ENCODE results near the gene FHIP2A. TPM values are rescaled to one million over a fixed set of nuclear protein-coding genes. Genes with fewer than 3 reads are reported as not detected.
A peak's percentile ranks its signal among the peaks of the same experiment; 100 is the strongest.
"Not testable (repeated sequence)": the region's sequence is repeated elsewhere in the genome, so short reads cannot be mapped to it uniquely, and the experiment has no call there.

Gene FHIP2A
- total RNA-seq (10 to 100 TPM; 25.2 to 40.3 (median 33.4) TPM), polyA plus RNA-seq (10 to 100 TPM; 11.9 to 20.7 TPM)
- long read RNA-seq, donor 1, full-length matches to known transcripts: 5 of 12 reads
- long read RNA-seq, donor 1, partial matches to known transcripts: 5 of 12 reads
- long read RNA-seq, donor 1, other reads (novel, unspliced or antisense): 2 of 12 reads
- long read RNA-seq, donor 2, full-length matches to known transcripts: 3 of 3 reads
- long read RNA-seq, donor 2, partial matches to known transcripts: 0 of 3 reads
- long read RNA-seq, donor 2, other reads (novel, unspliced or antisense): 0 of 3 reads
- long read RNA-seq, donor 3, full-length matches to known transcripts: 54 of 62 reads
- long read RNA-seq, donor 3, partial matches to known transcripts: 3 of 62 reads
- long read RNA-seq, donor 3, other reads (novel, unspliced or antisense): 5 of 62 reads

- Histone ChIP-seq H3K36me3 (no peaks in the 10 kb centered on the region), H3K4me1 (ENCODE audit: insufficient read depth) (peaks cover 6% of the 10 kb centered on the region), H3K27me3 (no peaks in the 10 kb centered on the region), H3K4me3 (peak within 1 kb of the TSS; percentile 78), H3K9me3 (no peaks in the 10 kb centered on the region), H3K27ac (peak within 1 kb of the TSS; percentile 97 to 99)
- 1 to 2% (median 2%) methylated on average over 28 to 59 of the region's 59 CpGs for WGBS, 3 donors
- intact Hi-C loops (cut with DNase I): no loop called here
- peak; percentile 75 to 88 (median 79) for DNase-seq
- TF ChIP-seq POLR2A (IDR thresholded peaks at IDR 0.05) (peak; percentile 66), CTCF (IDR thresholded peaks at IDR 0.05) (peak in 2 of 3 donors; percentile 78 to 82), EP300 (IDR thresholded peaks at IDR 0.05) (no peak)
Observed at GRCh38 chr10:114821293-114821914, at the start of gene FHIP2A. Gene FHIP2A, plus strand, starts transcription at chr10:114821780. Its CDS starts 299 bp downstream, at chr10:114822079.

- Histone ChIP-seq H3K9me3 (no peaks in the 10 kb centered on the region), H3K27me3 (no peaks in the 10 kb centered on the region), H3K4me1 (ENCODE audit: insufficient read depth) (no peaks in the 10 kb centered on the region), H3K36me3 (no peaks in the 10 kb centered on the region), H3K4me3 (no peak overlapping the region), H3K27ac (no peak overlapping the region)
- 92 to 100% (median 100%) methylated on average over 1 of the region's 1 CpG for WGBS, 3 donors
- no peak for DNase-seq
- intact Hi-C loops (cut with DNase I): no loop called here
- TF ChIP-seq CTCF (IDR thresholded peaks at IDR 0.05) (no peak), POLR2A (IDR thresholded peaks at IDR 0.05) (no peak), EP300 (IDR thresholded peaks at IDR 0.05) (no peak)
Observed at GRCh38 chr10:114772496-114773196, 48.9 kb upstream of the FHIP2A start.

GRCh38 chr10:114773197-114773532 is 48.4 kb upstream of the FHIP2A start:
- TF ChIP-seq POLR2A (IDR thresholded peaks at IDR 0.05) (no peak), EP300 (IDR thresholded peaks at IDR 0.05) (no peak), CTCF (IDR thresholded peaks at IDR 0.05) (no peak)
- no peak for DNase-seq
- 66 to 99% (median 84%) methylated on average over 3 of the region's 3 CpGs for WGBS, 3 donors
- no peaks in the 10 kb centered on the region for H3K36me3 ChIP-seq
- H3K27ac ChIP-seq: no peak overlapping the region
- no peak overlapping the region for H3K4me3 ChIP-seq
- no peaks in the 10 kb centered on the region for H3K4me1 ChIP-seq (ENCODE audit: insufficient read depth)
- H3K27me3 ChIP-seq: no peaks in the 10 kb centered on the region
- H3K9me3 ChIP-seq: no peaks in the 10 kb centered on the region
- intact Hi-C loops (cut with DNase I): no loop called here

- H3K27me3 ChIP-seq; H3K36me3 ChIP-seq; H3K9me3 ChIP-seq; intact Hi-C loops (cut with DNase I); DNase-seq; H3K4me1 ChIP-seq (ENCODE audit: insufficient read depth); H3K4me3 ChIP-seq; H3K27ac ChIP-seq: not testable (repeated sequence)
- 85 to 90% (median 86%) methylated on average over 3 of the region's 3 CpGs for WGBS, 3 donors
Observed at GRCh38 chr10:114775082-114775481, 46.5 kb upstream of the FHIP2A start.
